Superior temporal gyrus (tissue), 1 donor: ENCODE measurements around the gene MYH14.
A peak's percentile ranks its signal among the peaks of the same experiment; 100 is the strongest.

ENCODE experiments used
- DNase-seq: peaks from one replicate; pipeline ENCODE4 v3.0.0-alpha.2; 2016; ENCODE audit errors: extremely low spot score

The MYH14 gene

DNA sequence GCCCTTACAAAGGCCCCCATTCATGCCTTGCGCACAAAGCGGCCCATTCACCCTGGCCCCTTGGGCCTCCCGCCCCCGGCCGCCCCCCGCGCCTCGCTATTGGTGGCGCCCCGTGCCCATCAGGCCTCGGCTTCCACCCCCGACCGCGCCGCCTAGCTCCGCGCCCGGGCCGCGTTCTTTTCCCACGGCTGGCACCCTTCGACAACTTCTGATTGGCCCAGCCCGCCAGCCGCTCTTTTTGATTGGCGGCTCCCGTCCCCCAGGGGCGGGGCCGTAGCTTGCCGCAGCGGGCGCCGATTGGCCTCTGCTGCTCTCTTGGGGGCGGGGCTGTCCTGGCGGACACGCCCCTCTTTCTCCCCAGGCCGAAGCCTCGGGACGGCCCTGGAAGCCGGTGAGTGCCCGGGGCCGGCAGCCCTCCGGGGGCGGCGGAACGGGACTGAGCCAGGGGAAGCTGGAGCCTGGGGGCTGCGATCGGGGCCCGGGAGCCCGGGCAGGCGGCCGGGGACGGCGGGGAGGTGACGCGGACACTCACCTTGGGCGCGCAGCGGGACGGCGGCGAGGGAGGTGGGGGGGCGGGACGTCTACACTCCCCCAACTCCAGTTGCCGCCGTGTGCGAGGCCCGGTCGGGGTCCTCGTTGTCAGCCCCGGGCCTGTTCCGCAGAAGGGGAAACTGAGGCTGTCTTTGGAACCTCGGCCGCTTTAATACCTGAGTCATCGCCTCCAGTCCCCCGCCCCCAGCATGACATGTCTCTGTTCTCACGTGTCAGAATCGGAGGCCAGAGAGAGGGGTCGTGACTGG is at the start of gene MYH14:
Gene MYH14, plus strand, starts transcription at position 342 of the 800 bp plus-strand sequence. CDS start 6,744 bp downstream, outside the sequence.
- peak; percentile 97 for DNase-seq

DNA sequence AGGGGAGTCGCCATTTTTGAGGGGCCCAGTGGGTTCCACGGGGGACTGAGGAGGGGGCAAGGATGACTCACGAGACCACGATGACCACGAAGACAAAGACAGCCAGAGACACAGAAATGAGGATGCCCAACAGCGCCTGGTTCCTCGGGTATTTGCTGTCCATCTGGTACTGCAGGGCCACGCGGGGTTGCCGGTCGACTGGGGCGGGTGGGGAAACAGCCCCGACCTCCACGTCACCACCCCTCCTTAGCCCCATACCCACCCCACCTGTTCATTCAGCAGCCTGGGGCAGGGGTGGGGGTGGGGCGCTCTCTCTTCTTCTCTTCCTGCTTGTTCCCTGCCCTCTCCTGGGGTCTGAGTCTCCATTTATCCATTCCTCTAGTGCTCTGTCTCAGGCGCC is 48.9 kb upstream of the MYH14 start:
- no peak for DNase-seq

DNA sequence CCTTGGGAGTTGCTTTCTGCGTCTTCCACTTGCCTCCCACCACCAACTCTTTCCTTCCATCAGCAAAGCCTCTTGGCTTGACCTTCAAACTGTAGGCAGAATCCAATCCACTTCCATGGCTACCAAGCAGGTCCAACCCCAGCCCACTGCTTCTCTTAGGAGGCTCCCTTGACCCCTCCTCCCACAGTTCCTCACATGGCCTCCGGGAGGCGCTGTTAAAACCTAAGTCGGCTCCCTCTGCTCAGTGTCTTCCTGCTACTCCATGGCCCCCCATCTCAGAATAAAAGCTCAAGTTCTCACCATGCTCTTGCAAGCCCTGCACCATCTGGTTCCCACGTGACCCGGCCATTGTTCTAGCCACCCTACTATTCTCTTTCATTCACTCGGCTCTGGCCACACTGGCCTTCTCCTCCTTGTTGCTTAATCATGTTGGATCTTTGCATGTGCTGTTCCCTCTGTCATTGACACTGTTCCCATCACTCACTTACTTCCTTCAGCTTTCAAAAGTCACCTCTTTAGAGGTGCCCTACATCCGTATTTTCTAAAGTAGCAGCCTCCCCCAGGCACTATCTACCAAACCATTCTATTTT is 47.8 kb upstream of the MYH14 start:
- no peak for DNase-seq

DNA sequence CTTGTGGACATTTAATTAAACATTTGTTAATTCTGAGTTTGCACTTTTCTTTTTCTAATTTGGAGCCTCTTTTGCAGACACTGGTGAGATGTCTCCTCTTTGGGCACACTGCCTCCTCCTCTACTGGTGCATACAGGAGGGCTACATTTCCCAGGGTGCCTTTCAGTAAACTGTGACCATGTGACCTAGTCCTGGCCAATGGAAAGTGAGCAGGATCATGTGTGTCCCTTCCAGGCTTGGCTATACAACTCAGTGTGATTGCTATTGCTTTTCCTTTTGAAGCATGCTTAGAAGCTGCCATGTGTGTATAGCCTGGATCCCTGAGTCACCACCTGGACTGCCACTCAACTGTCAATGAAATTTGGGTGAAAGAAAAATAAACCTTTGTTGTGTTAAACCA is 44.8 kb upstream of the MYH14 start:
- DNase-seq, result no peak

DNA sequence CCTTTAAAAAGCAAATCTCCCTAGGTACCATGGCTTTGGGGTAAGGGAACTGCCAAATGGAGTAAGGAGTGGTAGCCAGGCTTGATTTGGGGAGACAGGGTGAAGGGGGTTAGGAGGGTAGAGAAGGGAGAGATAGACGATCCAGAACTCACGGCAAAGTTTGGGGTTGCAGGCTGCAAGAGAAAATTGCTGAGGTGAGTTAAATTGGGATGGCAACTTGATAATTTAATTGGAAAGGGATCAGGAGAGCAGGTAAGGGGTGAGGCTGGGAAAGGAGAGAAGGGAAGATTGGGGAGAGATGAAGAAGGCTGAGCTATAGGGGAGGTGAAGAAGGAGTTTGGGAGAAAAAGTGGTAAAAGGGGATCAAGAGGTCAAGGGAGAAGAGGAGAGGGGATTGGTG is 44.3 kb upstream of the MYH14 start:
- DNase-seq, result no peak

DNA sequence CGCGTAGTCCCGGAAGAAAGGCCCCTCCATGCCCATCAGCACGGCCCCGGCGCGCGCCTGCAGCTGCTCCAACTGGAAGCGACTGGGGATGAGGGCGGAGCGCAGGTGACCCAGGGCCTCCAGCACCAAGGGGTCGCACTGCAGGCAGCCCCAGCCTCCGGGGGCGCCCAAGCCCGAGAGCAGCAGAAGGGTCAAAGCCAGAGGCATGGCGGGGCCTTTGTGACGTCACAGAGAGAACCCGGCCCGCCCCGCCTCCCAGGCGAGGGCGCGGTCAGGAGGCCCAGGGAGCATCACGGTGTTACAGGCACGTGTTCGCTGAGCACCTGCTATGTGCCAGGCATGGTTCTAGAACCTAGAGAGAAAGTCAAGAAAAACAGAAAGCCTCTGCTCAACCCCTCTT is 40.4 kb upstream of the MYH14 start, which contains the start of gene IZUMO2:
Gene IZUMO2, minus strand, starts transcription at position 294 of the 400 bp plus-strand sequence. Its CDS starts 87 bp downstream, at position 207.
- no peak for DNase-seq

DNA sequence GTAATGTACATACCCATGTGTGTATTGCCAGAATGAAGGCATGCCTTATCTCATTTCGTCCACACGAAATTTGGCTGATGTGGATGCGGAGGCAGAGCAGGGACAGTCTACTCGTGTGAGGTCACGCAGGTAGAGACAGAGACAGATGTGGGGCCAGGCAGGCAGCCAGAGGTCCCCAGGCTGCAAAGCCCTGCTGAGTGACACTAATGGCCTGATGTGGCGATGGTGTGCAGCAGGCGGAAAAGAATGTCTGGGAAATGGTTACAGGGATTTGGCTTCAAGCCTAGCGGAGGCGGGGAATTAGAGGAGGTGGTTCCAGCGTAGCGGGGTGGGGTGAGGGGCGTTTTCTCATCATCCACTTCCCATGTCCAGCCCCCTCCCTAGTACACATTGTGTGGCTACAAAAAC is 36.1 kb upstream of the MYH14 start:
- DNase-seq, result no peak

DNA sequence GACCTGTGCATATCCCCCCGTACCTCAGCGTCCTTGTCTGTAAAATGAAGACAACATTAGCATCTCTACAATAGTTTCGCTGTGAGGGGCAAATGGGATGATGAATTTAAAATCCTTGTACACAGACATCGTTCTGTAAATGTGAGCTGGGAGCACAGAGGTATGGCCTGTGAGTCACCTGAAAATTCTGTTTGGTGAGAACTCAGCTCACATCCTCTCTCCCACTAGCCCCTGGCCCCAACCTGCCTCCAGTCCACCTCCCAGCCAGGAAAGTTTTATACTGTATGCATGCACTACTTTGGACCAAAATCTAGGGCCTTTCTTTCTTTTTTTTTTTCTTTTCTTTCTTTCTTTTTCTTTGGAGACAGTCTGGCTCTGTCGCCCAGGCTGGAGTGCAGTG is 31.7 kb upstream of the MYH14 start:
- no peak for DNase-seq

DNA sequence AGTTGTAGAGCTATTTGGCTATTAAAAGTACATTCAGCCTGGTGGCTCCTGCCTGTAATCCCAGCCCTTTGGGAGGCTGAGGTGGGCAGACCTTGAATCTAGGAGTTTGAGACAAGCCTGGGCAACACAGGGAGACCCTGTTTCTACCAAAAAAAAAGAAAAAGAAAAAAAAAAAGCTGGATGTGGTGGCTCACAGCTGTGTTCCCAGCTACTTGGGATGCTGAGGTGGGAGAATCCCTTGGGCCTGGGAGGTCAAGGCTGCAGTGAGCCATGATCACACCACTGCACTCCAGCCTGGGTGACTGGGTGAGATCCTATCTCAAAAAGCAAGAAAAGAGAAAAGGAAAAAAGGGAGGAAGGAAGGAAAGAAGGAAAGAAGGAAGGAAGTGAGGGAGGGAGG is 30.7 kb upstream of the MYH14 start:
- no peak for DNase-seq

DNA sequence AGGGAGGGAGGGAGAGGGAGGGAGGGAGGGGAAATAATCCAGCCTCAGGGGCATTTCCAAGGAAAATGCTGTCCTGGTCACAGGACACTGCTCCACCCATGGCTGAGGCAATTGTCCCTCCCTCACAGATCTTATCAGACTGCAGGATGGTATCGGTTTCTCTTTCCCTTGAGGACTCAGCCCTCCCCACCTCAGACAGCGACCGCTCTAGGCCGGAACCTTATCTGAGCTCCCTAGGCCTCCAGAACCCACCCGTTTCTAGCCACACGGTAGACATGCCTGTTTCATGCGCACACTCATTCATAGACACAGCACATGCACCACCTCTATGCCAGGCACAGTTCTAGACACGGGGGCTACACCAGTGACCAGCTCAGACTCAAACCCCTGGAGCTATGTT is 30.3 kb upstream of the MYH14 start:
- no peak for DNase-seq

DNA sequence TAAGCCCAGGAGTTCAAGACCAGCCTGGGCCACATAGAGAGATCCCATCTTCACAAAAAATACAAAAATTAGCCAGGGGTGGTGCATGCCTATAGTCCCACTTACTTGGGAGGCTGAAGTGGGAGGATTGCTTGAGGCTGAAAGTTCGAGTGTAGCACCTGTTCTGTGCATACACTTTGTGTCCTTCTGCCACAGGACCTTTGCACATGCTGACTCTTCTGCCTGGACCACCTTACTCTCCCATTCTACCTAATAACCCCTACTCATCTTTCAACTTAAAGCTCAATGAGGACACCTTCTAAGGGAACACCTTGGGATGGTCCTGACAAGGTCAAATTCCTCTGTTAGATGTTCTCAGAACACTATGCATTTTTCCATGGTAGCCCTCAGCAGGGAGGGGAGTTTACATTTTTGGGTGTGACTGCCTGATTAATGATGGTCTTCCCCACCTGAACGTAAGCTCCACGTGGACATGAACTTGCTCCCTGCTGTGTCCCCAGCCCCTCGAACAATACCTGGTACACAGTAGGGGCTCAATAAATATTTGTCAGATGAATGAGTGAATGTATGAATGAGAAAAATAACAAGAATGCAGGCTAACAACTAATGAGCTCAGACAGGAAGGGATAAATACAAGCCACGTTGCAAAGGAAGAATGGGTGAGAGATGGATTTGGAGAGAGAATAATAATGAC is 29.2 kb upstream of the MYH14 start:
- no peak for DNase-seq

DNA sequence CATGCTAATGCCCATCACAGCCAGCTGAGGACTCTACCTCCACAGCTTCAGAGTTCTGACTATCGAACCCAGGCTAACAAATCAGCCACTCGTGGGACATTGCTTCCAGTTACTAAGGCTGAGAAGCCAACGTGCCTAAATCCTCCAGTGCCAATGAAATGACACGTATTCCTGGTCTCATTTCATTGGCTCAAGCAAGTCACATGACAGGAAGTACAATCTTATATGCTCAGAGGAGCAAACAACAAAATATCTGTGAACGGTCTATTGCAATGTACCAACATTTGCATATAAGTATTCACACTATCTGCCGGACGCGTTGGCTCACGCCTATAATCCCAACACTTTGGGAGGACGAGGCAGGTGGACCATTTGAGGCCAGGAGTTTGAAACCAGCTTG is 27.5 kb upstream of the MYH14 start:
- no peak for DNase-seq

DNA sequence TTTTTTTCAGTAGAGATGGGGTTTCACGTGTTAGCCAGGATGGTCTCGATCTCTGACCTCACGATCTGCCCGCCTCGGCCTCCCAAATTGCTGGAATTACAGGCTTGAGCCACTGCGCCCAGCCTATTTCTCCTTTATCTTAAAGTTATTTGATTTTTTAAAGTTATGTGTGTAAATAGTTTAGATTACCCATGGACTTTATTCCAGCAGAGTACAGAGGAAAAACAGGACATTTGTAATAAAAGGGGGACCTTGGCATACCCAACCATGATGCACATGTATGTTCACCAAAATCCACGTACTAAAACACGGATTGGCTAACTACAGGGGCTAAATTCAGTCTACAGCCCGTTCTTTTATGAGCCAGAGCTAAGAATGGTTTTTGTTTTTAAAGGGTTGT is 26.6 kb upstream of the MYH14 start:
- no peak for DNase-seq

DNA sequence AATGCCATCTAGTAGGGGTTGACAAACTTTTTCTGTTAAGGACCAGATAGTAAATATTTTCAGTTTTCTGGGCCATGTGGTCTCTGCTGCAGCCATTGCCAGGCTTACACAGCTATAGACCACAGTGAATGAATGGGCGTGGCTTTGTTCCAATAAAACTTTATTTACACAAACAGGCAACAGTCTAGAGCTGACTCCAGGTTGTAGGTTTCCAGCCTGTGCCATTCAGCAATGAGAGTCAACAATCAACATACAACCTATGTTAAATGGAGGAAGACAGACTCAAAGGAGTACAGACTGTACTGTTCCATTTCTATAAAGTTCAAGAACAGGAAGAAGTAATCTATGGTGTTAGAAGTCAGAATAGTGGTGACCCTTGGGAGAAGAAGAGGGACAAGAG is 25.1 kb upstream of the MYH14 start:
- no peak for DNase-seq

DNA sequence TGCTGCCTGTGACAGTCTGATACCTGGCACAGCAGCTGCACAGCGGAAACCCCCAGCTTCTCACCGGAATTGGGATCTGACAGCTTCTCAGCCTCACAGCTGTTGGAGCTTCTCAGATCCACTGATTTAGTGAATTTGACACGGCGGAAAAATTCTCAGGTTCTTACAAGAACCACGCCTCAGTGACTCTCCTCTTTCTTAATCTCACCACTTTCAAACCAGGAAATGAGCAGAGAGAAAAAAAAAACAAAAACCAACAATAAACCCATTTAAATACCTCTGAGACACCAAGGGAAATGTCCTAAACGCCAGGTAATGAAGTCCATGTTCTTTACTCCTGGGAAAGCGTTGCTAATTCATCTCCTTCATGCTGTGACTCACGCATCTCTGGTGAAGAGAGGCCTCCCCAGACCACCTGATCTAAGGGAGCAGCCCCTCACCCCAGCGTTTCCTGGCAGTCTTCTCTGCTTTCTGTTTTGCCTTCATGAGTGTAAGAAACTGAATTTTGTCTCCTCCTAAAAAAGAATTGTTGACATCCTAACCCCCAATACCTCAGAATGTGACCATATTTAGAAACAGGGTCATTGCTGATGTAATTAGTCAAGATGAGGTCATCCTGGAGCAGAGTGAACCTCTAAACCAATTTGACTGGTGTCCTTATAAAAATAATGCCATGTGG is 24.4 kb upstream of the MYH14 start:
- no peak for DNase-seq

DNA sequence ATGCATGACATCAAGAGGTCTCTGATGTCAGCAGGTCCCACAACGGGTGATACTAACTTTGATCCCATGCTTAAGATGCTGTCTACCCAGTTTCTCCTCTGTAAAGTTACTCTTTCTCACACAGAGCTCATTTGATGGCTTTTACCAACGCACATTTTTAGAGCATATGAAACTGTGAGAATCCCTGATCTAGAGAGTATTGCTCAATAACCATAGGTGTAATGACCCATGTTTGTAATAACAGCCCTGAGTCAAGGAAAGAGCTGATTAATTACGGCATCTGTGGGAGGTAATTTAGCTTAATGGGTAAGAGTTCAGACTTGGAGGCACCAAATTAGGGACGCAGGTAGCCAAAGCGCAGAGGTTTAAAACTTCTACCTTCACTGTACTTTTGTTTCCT is 22.3 kb upstream of the MYH14 start:
- no peak for DNase-seq

DNA sequence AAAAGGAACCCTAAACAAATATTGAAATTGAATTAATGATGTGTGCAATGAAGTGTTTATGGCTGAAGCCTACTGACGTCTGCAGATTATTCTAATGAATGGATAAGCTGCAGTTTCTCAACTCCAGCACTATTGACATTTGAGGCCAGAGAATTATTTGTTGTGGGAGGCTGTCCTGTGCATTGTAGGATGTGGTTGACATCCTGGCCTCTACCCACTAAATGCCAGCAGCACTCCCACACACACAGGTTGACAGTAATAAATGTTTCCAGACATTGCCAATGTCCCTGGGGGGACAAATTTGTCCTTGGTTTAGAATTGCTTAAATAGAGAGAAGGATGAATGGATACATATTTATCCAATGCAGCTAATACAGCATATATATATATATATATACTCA is 19.2 kb upstream of the MYH14 start:
- no peak for DNase-seq

DNA sequence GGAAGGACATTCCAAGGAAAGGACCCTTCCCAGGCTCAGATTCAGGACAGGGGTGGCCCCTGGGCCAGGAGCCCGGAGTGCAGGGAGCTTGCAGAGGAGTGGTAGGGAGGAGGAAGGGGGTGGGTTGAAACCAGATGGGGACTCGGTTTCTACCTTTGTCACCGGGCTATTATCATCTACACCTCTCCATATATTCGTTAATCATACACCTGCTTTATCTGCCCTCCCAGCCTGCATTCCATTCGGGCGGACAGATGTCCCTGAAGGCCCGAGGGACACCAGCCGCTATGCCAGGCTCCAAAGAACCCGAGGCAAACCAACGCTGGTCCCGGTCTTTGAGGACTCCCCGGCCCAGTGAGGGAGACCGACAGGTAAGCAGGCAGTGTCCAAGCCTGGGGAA is 15.5 kb upstream of the MYH14 start:
- DNase-seq, result no peak

DNA sequence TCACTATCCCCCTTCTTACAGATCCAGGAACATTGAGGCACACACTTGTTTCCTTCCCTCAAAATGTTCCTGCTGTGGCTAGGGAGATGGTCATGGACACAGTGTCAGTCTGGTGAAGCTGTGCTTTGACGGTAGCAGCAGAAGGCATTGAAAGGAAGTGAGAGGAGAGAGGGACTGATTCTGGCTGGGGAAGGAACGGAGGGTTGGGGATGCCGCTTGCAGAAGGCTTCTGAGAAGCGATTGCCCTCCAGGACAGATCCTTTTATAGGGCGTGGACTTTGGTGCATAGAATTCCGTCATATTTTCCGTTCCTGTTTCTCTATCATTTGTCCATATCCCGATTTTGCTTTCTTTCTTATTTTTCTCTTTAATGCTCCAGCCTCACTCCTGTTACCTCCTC is 14.1 kb upstream of the MYH14 start:
- no peak for DNase-seq

DNA sequence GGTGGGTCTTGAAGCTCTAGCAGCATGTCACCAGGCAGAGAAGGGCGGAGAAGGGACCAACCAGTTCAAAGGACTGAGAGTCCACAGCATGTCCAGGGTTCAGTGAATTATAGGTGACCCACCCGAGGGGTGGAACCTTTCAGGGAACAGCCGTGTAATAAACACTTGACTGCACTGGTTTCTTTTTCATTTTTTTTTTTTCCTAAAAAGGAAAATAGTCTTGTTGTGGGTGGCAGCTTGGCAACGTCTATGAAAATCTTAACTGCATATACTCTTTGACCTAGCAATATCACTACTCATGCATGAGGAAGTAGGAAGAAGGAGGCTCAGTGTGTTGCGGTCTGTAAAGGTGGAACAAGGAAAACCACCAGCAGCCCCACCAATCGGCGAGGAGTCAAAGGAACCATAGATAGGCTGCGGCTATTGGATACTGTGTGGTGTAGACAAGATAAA is 13.0 kb upstream of the MYH14 start:
- DNase-seq, result no peak

DNA sequence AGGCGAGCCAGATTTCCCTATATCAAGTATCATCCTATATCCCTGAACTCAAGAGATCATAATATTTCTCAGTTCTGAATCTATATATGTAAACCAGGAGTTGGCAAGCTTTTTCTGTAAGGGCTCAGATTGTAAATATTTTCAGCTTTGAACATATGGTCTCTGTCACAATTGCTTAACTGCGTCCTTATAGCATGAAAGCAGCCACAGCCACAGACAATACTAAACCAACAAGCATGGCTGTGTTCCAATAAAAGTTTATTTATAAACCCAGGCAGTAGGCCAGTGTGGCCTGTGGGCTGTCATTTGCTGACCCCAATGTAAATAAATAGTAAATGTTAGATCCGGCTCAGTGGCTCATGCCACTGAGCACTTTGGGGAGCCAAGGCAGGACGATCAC is 12.2 kb upstream of the MYH14 start:
- no peak for DNase-seq

DNA sequence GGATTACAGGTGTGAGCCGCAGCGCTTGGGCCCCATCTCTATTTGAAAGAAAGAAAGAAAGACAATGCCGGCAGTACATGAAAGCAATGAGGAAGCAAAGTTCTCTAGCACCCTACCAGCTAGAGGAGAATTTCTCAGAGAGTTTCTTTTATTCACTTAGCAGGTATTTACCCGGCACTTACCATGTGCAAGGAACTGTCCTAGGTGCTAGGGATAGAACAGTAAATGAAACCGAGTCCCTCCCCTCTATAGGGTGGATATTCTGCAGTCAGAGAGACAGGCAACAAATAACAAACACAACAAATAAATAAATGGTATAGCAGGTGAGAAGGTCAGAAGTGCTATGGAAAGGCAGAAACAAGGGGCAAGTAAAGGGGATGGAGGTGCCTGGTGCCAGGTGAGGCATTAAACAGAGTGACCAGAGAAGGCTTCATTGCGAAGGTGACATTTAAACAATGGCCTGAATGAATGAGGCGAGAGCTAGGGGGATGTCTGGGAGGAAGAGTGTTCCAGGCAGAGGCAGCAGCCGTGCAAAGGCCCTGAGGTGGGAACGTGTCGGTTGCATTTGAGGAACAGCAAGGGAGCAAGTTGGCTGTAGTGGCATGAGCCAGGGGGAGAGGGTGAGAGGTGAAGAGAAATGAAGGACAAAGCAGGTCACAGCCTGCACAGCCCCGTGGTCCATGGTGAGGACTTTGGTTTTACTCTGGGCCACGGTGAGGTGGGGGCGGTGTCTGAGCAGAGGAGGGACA is 10.8 kb upstream of the MYH14 start:
- DNase-seq, result no peak
